Stimulated activated CD4-positive, alpha-beta T cell treated with anti-CD3 and anti-CD28 coated beads, Interleukin-2, amount 100 ng/mL, for 24 hours (primary cell): Measurements from ENCODE around the gene DR1.

Experiments
- DNase-seq, 2 donors: peaks; one replicate each; pipeline ENCODE4 v3.0.0-alpha.2; 2020

Gene DR1

GRCh38 chr1:93399781-93400180 lies 54.1 kb downstream of the DR1 start:
- no peak for DNase-seq

GRCh38 chr1:93408203-93408602 lies 62.5 kb downstream of the DR1 start:
- DNase-seq: no peak

- no peak for DNase-seq
These were observed 65.3 kb downstream of the DR1 start for GRCh38 chr1:93411000-93411399.

- DNase-seq: no peak
These were observed 69.0 kb downstream of the DR1 start for GRCh38 chr1:93414749-93415148.

- DNase-seq: no peak
These were observed 69.6 kb downstream of the DR1 start for GRCh38 chr1:93415296-93415695.

- DNase-seq: no peak
These were observed 70.5 kb downstream of the DR1 start for GRCh38 chr1:93416183-93416582.
